GM19395 (cell line): ENCODE results near the gene HAPLN2.
"Not testable (repeated sequence)": the region's sequence is repeated elsewhere in the genome, so short reads cannot be mapped to it uniquely, and the experiment has no call there.

Experiments used
- ATAC-seq: cut with Tn5 transposase; IDR thresholded peaks from one replicate; pipeline ENCODE4 v1.9.1; 2021; ENCODE audit warnings: mild to moderate bottlenecking, moderate library complexity; ENCODE audit not compliant: unreplicated experiment

The HAPLN2 gene

DNA sequence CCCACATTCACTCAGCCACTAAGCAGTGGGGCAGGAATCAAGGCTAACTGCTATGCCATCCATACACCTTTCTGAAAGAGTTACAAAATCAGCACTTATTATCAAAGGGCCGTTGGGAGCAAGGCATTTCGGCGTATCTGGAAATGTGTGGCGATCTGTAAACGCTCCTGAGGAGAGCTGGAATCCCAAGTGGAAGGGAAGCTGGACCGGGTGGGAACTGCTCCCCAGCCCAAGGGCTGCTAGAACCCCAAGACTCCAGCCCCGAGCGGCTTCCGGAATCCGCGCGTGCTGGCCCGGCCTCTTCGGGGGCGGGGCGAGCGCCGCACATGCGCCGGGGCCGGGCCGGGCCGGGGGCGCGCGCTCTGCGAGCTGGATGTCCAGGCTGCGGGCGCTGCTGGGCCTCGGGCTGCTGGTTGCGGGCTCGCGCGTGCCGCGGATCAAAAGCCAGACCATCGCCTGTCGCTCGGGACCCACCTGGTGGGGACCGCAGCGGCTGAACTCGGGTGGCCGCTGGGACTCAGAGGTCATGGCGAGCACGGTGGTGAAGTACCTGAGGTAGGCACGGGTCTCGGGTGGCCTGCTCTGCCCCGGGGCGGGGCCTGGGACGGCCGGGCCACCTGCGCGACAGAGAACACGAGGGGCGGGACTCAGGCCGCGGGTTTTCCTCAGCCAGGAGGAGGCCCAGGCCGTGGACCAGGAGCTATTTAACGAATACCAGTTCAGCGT lies 27.6 kb upstream of the HAPLN2 start, which contains the start of gene NAXE:
NAXE (plus strand) TSS at position 345 of the 726 bp plus-strand sequence; CDS start at position 374, 29 bp downstream.
- peak; percentile 78 for ATAC-seq

DNA sequence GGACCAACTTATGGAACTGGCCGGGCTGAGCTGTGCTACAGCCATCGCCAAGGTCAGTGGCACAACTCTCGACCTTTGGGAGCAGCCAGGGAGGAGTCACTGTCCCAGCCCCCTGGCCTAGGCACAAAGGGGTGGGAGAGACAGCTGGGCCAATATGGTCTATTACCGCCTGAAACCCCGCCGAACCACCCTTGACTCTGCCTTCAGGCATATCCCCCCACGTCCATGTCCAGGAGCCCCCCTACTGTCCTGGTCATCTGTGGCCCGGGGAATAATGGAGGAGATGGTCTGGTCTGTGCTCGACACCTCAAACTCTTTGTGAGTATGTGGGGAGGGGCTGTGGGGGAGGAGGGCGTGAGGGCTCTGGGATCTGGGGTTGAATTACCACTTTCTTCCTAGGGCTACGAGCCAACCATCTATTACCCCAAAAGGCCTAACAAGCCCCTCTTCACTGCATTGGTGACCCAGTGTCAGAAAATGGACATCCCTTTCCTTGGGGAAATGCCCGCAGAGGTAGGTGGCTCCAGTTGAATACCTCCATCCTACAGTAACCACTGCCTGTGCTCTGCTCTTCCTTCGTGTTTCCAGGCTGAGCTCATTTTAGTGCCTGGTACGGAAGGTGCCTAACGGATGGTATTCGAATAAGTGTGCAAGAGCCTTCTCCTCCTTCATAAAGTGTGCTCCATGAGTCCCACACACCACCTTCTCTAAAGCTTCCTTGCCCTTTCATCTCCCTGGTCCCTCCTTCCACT lies 26.9 kb upstream of the HAPLN2 start:
- no peak for ATAC-seq

- ATAC-seq = no peak
Measured at GRCh38 chr1:156592910-156593660, 26.1 kb upstream of the HAPLN2 start.

DNA sequence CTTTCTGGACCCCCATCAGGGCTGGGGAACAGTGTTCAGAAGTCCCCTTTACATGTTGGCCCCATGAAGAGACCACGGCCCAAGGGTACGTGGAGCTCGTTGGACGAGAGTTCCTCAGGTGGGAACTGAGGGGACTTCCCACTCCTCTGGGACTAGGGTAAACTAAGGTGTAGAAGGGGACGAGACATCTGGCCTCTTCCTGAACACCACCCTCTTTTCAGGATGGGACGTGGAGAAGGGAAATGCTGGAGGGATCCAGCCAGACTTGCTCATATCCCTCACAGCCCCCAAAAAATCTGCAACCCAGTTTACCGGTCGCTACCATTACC lies 25.6 kb upstream of the HAPLN2 start:
- no peak for ATAC-seq

DNA sequence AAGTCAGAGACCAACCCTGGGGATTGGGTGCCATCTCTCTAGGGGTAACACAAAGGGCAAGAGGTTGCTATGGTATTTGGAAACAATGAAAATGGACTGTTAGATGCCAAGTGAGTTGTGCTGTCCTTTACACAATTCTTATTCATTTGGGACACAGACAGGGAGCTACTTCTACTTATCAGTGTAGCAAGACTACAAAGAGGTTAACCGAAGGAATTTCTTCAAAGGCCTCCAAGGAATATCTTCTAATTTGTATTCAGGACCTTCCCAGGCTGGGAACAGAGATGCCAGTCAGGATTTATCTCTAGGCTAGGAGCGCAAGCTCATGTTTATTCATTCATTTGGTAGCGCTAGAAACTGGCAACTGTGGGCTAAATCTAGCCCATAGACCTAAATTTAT lies 25.0 kb upstream of the HAPLN2 start:
- ATAC-seq = no peak

- ATAC-seq = no peak
Measured at GRCh38 chr1:156595016-156595415, 24.2 kb upstream of the HAPLN2 start.

DNA sequence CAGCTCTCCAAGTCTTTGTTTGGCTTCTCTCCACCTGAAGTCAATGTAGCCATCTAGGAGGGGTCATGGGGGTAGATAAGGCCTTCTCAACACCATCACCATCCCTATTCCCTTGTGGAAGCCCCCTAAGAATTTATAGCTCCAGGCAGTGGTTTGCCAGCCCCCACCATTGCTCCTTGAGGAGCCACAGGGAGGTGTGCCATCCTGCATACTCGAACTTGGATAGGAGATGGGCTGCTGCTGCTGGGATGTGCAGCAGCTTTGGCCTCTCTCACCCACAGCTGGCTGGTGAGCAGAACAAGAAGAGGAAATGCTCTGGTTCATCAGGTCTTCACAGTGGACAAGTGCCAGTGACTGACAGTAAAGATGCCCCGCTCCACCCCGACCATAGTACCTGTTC lies 22.8 kb upstream of the HAPLN2 start:
- no peak for ATAC-seq

DNA sequence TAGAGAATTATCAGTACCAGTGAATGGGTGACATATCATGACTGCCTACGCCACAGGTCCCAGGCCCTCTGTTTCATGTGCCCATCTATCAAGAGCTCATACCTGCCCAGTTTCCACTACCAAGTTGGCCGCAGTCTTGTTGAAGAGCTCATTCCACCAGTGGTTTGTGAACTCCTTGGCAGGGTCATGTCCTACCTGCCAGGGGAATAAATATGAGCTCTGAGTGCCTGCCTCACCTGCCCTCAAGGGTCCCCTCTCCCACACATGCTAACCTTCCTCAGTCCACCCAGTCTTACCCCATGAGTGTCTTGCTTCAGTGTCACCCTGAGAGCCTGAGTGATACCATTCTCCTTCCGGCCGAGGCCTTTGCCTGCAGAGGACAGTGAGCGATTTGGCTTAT lies 21.1 kb upstream of the HAPLN2 start:
- ATAC-seq = no peak

GRCh38 chr1:156598731-156599432 lies 20.3 kb upstream of the HAPLN2 start:
- no peak for ATAC-seq

DNA sequence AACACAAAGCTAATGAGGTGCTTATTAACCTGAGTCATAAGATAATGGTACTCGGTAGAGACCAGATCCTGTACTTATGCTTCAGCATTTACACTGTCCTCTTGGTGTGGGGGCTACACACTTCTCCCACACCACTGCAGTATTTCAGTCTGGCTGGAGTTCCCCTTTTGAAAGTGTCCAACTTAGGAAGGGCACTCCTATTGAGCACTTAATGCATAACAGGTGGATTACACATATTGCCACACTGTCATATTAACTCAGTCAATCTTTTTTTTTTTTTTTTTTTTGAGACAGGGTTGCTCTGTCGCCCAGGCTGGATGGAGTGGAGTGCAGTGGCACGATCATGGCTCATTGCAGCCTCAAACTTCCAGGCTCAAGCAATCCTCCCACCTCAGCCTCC lies 19.4 kb upstream of the HAPLN2 start:
- ATAC-seq = no peak

GRCh38 chr1:156600733-156601121 lies 18.5 kb upstream of the HAPLN2 start:
- no peak for ATAC-seq

DNA sequence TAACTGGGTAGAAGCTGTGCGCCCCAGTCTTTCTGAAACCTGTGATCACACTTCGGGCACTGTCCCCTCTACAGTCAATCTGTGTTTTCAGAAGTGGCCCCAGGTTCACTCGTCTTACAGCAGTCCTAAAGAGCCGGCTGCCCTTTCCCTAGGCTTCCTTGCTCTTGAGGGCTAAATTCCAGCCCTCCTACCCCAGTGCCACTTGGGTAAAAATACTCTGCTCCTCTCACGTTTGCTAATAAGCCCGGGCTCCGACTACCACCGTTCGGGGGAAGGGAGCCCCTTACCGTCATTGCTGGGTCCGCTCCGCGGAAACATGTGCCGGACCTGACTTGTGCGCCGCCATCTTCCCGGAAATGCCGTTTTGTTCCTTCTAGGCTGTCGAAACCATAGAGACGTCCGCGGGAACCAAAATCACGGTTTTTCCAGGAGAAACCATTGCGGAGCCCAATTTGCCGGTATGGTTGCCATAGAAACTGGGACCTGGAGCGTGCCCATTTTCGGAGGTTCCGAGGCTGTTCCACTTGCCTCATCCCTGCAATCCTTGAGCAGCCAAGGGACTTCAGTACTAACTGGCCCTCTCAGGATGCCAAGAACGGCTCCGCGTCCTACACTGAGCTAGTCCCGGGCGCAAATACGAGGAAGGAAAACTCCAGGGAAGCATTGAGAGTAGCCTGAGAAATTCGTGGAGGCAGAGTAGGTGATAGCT lies 17.9 kb upstream of the HAPLN2 start, which contains the start of gene GPATCH4:
GPATCH4 (minus strand) TSS at position 358 of the 709 bp plus-strand sequence.
- ATAC-seq = peak; percentile 66

- ATAC-seq = peak; percentile 21
Measured at GRCh38 chr1:156601892-156602291, 17.3 kb upstream of the HAPLN2 start.

- no peak for ATAC-seq
Measured at GRCh38 chr1:156602557-156602993, 16.6 kb upstream of the HAPLN2 start.

- not testable (repeated sequence) for ATAC-seq
Measured at GRCh38 chr1:156607344-156607743, 11.9 kb upstream of the HAPLN2 start.

- ATAC-seq = no peak
Measured at GRCh38 chr1:156608036-156608674, 11.1 kb upstream of the HAPLN2 start.

GRCh38 chr1:156608981-156609380 lies 10.2 kb upstream of the HAPLN2 start:
- no peak for ATAC-seq

DNA sequence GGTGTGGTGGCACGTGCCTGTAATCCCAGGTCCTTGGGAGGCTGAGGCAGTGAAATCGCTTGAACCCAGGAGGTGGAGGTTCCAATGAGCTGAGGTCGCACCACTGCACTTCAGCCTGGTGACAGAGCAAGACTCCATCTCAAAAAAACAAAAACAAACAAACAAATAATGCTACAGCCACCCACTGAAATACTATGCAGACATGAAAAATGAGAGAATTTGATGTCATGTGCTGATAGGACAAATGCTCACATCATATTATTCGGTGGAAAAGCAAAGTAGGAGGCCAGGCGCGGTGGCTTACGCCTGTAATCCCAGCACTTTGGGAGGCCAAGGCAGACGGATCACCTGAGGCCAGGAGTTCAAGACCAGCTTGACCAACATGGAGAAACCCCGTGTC lies 9.1 kb upstream of the HAPLN2 start:
- not testable (repeated sequence) for ATAC-seq

- no peak for ATAC-seq
Measured at GRCh38 chr1:156612666-156613065, 6.5 kb upstream of the HAPLN2 start.

- ATAC-seq = no peak
Measured at GRCh38 chr1:156615946-156616345, 3.3 kb upstream of the HAPLN2 start.
